ENCODE results near the gene GGTA1.
"Not testable (repeated sequence)": the region's sequence is repeated elsewhere in the genome, so short reads cannot be mapped to it uniquely, and the experiment has no call there.

Gene GGTA1

DNA sequence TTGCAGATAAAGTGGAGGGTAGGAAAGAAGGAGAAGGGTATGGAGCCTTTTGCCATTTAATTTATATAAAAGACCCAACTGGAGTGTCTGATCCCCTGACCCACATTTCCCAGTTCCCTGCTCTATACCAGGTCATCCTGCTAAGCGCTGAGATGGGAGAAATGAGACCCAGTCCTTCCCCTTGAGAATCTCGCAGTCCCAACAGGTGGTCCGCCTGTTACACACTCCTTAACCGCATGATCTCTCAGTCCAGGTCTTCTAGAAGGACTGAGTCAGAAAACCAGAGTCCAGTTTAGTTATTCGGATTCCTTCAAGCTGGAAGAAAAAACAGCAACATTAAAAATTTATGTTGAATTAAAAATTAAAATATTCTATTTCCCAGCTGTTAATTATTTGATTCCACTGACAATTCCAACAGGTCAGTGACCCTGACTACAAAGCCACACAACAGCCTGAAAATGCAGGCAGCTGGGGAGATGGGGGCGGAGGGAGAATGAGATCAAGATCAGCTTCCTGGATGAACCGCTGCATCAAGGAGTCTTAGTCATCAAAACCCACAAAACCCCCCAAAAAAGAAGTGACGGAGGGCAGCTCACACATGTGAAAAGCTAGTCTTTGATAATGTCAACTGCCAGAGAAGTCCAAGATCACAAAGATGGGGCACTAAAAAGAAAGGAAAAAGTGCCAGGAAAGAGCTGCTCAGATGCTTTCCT, 44.0 kb downstream of the GGTA1 start:
- no peak for DNase-seq (ENCODE audit: low read depth)

DNA sequence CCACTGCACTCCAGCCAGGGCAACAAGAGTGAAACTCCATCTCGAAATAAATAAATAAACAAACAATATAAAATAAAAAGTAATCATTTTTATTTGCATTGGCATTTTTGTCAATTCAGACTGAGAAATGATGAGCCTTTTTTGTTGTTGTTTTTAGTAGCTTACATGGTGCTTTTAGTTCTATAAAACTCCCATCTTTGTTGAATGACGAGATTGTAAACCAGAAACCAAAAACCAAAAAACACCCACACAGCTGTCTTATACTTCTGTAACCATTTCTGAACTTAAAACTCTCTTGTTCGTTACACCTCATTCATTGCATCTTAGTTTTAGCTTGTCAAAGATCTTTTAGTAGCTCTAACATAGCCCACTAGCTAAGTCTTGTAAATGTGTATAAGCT, 44.7 kb downstream of the GGTA1 start:
- DNase-seq (ENCODE audit: low read depth) = no peak

DNA sequence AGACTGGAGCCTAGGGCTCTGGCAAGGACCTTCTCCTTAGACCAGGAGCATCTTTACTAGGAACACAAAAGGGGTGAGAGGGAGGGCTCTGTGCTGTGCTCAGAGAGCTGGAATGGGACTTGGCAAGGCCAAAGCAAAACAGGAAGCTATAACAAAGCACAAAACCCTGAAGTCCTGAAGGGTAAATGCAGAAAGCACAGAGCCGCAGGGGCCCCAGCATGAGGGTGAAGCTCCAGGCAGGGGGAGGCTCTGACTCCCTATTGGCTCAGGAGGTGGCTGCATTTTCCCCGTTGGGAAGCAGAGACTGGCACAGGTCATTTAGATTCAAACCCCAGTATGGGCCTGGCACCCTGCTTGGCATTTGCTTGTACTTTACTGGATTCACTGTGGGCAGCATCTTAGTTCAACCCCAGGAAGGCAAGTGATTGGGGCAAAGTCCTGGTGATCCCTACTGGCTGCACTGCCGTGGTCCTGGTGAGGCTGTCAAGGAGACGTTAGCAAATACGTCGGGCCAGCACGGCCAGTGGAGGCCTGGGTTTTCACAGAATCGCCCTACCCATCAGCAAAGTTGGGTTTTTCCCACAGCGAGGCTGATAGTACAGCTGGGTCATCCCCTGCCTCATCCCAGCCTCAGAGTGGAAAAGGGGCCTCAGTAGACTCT, 46.3 kb downstream of the GGTA1 start:
- DNase-seq (ENCODE audit: low read depth) = no peak

DNA sequence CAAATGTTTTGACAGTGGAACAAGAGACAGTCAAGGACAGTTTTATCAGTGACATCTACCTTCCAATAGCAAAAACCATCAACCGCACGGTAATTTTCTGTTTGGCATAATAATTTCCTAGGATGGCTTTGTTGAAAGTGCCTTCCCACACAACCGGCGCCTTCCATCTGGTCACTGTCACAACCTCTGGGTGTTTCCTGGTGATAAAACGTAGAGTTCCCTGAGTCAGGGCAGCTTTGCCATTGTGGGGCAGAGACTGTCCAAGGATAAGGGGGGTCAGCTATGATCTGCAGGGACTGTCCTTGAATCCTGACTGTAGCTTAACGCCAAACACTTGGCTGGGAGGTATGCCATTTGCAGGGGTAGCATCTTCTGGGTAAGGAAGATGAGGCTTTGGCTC, 47.6 kb downstream of the GGTA1 start:
- DNase-seq (ENCODE audit: low read depth) = no peak

DNA sequence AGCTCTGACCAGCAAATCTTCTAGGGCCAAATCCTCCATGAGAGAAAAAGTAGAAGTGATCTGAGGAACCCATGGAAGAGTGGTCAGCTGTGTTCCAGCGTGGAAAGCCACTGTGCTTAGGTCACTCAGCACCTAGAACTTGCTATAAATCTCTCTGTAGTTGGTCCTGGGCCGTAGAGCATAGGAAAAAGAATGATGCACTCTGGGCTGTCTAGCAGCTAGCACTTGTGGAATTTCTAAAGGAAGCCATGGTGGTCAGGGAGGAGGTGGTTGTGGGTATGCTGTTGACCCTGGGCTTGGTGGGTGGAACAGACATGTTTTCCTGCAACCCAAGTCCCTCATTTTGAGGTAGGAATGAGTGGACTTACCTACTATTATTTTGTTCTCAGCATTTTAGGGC, 48.1 kb downstream of the GGTA1 start:
- DNase-seq (ENCODE audit: low read depth) = no peak

DNA sequence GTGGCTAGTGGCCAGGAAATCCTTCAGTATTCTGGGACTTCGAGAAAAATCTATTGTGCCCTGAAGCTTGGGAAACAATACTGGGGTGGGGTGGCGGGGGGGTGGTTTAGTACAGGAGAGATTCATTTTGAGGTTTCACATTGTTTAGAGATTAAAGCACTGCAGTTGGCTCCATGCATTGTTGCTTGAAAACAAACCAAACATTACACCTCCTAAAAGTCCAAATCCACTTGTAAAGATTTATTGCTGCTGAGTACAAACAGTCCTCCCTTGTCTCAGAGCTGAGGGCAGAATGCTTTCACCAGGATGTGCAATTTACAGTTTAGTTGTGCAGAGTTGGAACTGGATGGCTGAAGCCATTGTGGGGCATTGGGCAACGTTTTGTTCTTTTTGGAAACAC, 49.4 kb downstream of the GGTA1 start:
- DNase-seq (ENCODE audit: low read depth) = no peak

DNA sequence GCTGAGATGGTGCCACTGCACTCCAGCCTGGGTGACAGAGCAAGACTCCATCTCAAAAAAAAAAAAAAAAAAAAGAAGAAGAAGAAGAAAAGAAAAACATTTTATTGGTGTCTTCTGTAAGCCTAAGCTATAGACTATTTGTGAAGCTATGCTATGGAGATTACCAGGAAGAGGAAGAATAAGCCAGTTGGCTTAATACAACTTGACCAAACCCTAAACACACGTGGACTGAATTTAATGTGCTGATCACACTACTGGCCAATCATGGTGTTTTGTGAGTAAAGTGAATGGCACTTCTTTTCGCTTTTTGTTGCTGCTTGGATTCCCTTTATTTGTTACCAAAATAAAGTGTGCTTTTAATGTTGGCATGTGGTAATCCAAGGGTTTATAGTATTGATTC, 49.9 kb downstream of the GGTA1 start:
- DNase-seq (ENCODE audit: low read depth) = no peak

DNA sequence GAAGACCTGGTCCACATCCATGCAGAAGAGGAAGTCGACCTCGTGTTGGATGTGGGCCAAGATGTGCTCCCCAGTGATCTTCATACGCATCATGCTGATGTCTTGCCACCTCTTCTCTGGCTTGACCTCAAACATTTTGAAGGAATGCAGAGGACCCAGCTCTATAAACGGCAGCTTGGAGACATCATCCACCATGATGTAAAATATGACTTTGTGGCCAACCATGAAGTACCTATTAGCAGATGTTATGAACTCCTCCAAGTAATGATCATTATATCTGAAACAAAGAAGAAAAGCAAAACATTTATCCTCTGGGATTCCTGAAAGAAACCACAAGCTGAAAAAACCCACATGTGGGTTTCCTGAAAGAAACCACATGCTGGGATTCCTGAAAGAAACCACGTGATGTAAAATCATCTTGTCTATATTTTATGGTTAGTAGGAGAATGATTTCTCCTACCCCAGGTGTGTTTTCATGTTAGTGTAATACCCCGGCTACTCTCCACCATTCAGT, 52.3 kb downstream of the GGTA1 start:
- DNase-seq (ENCODE audit: low read depth) = no peak

DNA sequence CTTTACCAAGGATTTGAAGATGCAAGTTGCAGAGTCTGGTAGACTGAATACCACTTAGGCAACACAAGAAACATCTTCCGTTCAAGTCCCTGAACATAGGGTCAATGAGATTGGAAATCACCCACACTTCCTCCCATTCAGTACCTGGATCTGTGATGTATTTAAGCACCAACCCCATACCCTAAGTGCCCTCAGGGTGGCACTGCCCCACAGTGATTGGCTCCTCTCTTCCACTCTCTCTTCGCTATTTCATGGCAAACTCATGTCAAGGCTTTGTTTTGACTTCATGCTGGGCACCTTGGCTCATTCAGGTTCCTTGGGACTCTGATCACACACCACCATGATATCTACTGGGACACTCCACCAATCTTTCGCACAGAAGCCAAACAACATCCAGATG, 53.7 kb downstream of the GGTA1 start:
- DNase-seq (ENCODE audit: low read depth) = no peak

DNA sequence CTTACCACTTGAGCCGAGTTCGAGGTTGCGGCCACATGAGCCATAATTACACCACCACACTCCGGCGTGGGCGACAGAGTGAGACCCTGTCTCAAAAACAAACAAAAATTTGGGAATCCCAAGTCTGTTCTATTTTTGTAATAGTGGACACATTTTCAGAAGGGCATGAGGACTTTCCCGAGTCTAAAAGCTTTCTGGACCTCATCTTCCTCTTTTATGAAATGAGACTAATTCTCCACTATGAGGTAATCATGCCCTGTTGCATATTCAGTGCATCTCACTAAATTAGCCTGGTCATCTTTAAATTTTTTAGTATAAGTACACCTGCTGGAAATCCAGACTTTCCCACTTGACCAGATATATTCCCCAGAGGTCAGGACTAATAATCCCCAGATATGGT, 55.7 kb downstream of the GGTA1 start:
- DNase-seq (ENCODE audit: low read depth) = no peak

DNA sequence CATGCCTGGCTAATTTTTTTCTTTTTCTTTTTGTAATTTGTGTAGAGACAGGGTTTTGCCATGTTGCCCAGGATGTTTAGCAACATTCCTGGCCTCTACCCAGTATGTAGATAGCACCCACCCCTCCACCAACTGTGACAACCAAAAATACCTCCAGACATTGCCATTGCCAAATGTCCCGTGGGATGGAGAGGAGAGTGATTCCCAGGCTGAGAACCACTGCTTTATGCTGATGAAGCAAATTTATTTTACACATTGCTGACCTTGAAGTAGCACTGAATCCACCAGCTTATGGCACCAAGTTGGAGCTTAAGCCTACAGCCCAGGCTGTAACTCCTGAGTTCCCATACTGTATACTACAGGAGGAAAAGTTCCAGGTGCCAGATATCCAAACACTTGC, 58.5 kb downstream of the GGTA1 start:
- no peak for DNase-seq (ENCODE audit: low read depth)

DNA sequence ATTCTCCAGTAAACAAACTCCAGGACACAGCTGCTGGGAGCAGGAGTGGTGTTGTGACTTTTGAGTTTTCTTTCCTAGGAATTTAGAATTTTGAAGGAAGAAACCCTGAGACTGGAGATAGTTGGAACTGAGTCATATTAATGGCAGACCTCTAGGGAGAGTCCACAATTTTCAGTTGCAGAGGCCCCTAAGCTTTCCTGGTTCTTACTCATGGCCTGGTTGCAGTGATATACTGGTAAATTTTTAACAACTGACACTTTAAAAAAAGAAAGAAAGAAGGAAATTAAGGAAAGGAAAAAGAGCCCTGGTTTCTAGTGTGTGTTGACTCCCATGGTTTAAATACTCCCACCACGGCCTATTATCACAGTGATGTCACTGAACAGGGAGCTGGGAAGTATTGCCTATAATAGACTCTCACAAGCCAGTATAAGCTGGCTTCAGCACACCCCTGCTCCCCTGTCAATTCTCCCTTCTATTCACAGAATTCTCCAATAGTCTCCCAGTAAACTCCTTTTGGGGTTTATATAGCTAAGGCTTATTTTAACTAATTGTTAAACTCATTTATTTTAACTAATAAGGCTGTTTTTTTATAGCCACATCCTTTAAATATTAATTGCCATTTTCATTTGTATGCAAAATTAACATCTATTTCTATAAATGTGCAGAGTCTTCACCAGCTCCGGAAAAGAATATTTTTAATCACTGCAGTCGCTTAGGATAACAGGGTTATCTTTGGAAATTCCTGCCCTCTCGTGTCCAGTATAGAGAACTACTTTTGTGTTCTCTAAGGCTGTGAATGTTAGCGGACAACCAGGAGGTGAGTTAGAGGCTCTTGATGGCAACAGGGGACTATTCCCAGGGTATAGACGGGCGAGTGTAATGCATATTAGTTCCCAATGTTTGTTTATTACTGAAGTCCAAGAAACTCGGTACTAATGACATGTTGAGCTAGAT, 59.7 kb downstream of the GGTA1 start:
- DNase-seq (ENCODE audit: low read depth) = no peak

DNA sequence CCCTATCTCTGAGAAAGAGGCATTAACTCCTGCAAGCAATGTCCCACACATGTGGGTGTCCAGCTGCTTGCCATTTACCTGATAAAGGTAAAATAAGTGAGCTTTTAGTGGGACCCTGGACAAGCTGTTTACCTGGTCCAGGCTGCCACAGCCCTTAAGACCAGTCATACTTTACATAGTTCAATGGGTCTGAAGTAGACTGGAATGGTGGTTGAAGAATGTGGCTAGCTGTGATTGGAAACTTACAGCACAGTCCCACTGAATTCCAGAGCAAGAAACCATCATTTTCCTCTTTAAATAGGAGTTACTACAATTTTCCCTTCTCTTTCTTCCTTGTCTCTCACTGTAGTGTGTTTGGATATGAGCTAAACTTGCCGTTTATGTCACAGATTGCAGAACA, 60.6 kb downstream of the GGTA1 start:
- no peak for DNase-seq (ENCODE audit: low read depth)

DNA sequence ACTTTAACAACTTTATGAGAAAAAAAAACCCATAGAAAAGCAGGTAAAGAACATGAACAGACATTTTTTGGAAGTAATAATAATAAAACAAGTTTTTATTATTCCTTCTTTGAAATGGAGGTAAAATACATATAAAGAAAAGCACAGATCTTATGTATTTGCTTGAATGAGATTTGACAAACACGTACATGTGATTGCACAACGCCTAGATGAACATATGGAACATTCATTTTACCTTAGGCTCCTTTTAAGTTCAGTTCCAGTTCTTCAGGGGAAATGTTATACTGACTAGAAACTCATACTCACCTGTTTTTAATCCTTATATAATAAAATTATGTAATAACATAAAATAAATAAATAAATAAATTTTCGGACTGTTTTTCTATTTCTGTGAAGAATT, 61.8 kb downstream of the GGTA1 start:
- no peak for DNase-seq (ENCODE audit: low read depth)

DNA sequence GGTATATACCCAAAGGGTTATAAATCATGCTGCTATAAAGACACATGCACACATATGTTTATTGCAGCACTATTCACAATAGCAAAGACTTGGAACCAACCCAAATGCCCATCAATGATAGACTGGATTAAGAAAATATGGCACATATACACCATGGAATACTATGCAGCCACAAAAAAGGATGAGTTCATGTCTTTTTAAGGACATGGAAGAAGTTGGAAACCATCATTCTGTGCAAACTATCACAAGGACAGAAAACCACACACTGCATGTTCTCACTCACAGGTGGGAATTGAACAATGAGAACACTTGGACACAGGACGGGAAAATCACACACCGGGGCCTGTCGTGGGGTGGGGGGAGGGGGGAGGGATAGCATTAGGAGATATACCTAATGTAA, 62.6 kb downstream of the GGTA1 start:
- DNase-seq (ENCODE audit: low read depth) = not testable (repeated sequence)

DNA sequence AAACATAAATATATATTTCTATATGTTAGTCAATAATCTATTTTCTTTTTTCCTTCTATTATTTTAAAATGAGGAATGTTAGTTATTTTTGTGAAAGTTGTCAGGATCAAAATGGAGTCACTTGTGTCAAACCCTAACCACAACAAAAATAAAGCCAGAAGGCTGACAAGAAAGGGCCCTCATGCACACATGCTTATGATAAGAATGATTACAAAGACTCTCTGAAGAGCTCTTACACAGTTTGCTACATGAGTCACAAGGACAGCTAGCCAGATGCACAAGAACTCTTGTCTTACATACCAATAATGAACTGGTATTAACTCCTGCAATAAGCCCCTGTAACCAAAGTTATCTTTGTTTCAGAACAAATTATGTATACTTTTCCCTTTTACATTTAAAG, 64.7 kb downstream of the GGTA1 start:
- DNase-seq (ENCODE audit: low read depth) = no peak

DNA sequence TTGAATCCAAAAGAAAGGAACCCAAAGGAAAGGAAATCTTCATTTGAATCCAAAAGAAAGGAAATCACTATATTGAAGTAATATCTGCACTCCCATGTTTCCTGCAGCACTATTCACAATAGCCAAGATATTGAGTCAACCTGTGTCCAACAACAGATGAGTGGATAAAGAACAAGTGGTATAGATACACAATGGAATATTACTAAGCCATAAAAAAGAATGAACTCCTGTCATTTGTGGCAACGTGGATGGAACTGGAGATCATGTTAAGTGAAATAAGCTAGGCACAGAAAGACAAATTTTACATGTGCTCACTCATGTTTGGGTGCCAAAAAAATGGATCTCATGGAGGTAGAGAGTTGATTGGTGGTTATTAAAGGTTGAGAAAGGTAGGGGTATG, 71.7 kb downstream of the GGTA1 start:
- no peak for DNase-seq (ENCODE audit: low read depth)

DNA sequence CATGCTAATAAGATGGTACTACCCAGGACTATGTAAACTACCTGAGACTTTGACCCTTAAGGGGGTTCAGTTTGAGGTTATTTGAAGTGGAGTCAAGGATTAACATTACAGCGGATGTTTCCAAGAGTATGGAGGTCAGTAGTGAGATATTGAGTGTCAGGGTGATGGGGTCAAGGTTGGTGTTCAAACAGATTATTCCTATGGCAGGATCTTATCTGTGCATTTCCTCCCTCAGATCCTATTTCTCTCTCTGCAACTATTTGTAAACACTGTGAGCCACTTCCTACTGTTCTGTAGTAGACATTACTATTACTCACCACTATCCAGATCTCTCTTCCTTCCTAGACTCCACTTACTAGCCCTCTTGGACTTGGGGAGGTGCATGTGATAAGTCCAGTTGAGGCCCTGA, 75.6 kb downstream of the GGTA1 start:
- DNase-seq (ENCODE audit: low read depth) = no peak

DNA sequence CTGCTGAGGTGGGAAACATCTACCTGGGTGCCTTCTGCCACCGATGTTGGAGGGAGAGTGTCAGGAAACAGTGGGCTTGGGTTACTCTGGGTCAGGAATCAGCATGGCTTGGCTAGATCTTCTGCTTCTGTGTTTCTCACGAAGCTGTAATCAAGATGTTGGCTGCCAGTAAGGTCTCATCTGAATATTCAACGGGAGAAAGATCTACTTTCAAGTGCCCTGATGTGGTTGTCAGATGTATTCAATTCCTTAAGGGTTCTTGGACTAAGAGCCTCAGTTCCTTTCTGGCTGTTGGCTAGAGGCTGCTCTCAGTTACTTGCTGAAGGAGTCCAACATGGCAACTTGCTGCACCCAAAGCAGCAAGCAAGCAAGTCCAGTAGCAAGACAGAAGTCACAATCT, 87.7 kb downstream of the GGTA1 start:
- DNase-seq (ENCODE audit: low read depth) = no peak

DNA sequence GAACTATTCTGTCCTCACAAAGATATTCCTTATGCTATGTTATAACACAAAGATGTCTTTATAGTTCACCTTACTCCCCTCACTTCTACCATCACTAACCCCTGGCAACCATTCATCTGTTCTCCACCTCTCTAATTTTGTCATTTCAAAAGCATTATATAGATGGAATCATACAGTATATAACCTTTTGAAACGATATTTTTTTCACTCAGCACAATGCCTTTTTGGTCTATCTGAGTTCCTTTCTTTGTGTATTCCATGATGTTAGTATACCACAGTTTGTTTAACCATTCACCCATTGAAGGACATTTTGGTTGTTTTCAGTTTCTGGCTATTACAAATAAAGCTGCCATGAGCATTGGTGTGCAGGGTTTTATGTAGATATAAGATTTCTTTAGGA, 93.7 kb downstream of the GGTA1 start:
- DNase-seq (ENCODE audit: low read depth) = no peak
